Measurements from ENCODE around the gene MADD. TPM values are rescaled to one million over a fixed set of nuclear protein-coding genes. Genes with fewer than 3 reads are reported as not detected.
A peak's percentile ranks its signal among the peaks of the same experiment; 100 is the strongest.

The MADD gene
- total RNA-seq, 1 donor from 2014 or later, result 29.6 TPM

GRCh38 chr11:47376107-47376524 is 106.2 kb downstream of the MADD start:
- TF ChIP-seq, protein P1, sequence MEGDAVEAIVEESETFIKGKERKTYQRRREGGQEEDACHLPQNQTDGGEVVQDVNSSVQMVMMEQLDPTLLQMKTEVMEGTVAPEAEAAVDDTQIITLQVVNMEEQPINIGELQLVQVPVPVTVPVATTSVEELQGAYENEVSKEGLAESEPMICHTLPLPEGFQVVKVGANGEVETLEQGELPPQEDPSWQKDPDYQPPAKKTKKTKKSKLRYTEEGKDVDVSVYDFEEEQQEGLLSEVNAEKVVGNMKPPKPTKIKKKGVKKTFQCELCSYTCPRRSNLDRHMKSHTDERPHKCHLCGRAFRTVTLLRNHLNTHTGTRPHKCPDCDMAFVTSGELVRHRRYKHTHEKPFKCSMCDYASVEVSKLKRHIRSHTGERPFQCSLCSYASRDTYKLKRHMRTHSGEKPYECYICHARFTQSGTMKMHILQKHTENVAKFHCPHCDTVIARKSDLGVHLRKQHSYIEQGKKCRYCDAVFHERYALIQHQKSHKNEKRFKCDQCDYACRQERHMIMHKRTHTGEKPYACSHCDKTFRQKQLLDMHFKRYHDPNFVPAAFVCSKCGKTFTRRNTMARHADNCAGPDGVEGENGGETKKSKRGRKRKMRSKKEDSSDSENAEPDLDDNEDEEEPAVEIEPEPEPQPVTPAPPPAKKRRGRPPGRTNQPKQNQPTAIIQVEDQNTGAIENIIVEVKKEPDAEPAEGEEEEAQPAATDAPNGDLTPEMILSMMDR (IDR thresholded peaks at IDR 0.05), result no peak
- DNase-seq (ENCODE audit: low spot score), result no peak
- no peak overlapping the region for H3K27ac Mint-ChIP-seq (ENCODE audit: unreplicated experiment)

DNA sequence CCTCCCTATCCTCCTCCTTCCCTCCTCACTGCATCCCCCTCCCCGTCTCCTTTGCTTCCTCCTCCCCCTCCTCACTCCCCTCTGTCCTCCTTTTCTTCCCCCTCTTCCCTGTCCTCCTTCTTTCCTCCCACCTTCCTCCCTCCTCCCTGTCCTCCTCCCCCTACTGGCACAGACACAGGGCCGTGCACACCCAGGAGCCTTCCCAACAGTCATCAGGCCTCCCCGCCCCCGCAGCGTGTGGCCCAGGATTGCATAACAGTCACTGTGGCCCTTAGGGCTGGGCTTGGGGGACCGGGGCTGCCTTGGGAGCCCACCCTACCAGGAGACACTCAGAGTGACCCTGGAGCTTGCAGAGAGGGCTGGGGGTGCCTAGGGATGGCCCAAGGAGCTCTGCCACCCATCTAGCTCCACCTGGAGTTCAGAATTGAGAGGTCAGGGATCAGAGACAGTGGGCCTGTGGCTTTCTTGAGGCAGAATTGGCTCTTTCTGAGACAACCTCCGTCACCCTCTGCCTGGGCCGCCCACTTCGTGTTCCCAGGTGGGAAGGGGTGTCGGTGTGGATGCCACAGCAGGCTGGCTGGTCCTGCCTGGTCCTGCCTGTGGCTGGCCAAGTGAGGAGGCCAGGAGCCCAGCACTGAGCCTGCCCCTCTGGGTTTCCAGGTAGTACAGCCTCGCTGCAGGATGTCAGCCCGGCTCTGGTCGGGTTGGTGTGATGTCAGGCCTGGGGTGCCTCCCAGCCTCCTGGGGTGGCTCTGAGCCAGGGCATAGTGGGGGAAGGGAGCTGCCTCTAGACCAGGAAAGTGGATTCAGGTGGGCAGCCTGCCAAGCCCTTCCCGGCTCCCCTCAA is 106.8 kb downstream of the MADD start:
- Mint-ChIP-seq H3K4me1 (ENCODE audit: low read depth) (no peaks in the 10 kb centered on the region), H3K27me3 (ENCODE audit: low read depth) (no peaks in the 10 kb centered on the region), H3K36me3 (ENCODE audit: low read depth) (no peaks in the 10 kb centered on the region), H3K27ac (ENCODE audit: unreplicated experiment) (no peak overlapping the region), H3K4me3 (ENCODE audit: unreplicated experiment) (no peak overlapping the region), H3K9me3 (ENCODE audit: low read depth) (no peaks in the 10 kb centered on the region)
- no peak for DNase-seq (ENCODE audit: low spot score)
- TF ChIP-seq, protein P1 (IDR thresholded peaks at IDR 0.05), result no peak

More at GRCh38 chr11:47376107-47376524, 106.2 kb downstream of the MADD start:
- no peaks in the 10 kb centered on the region for H3K4me1 Mint-ChIP-seq (ENCODE audit: low read depth)
- no peaks in the 10 kb centered on the region for H3K9me3 Mint-ChIP-seq (ENCODE audit: low read depth)
- H3K27me3 Mint-ChIP-seq (ENCODE audit: low read depth), result no peaks in the 10 kb centered on the region
- no peak overlapping the region for H3K4me3 Mint-ChIP-seq (ENCODE audit: unreplicated experiment)
- no peaks in the 10 kb centered on the region for H3K36me3 Mint-ChIP-seq (ENCODE audit: low read depth)

- DNase-seq (ENCODE audit: low spot score), result no peak
- TF ChIP-seq, protein P1 (IDR thresholded peaks at IDR 0.05), result no peak
- Mint-ChIP-seq H3K36me3 (ENCODE audit: low read depth) (no peaks in the 10 kb centered on the region), H3K27ac (ENCODE audit: unreplicated experiment) (no peak overlapping the region), H3K4me3 (ENCODE audit: unreplicated experiment) (no peak overlapping the region), H3K4me1 (ENCODE audit: low read depth) (no peaks in the 10 kb centered on the region), H3K9me3 (ENCODE audit: low read depth) (no peaks in the 10 kb centered on the region), H3K27me3 (ENCODE audit: low read depth) (no peaks in the 10 kb centered on the region)
These were observed 107.7 kb downstream of the MADD start for GRCh38 chr11:47377571-47378009.

GRCh38 chr11:47378010-47378835 is 108.3 kb downstream of the MADD start, which contains the start of gene SPI1:
Gene SPI1, minus strand, starts transcription at chr11:47378547. Its CDS starts 194 bp downstream, at chr11:47378353.
- H3K27me3 Mint-ChIP-seq (ENCODE audit: low read depth), result peaks cover 2% of the 10 kb centered on the region
- H3K36me3 Mint-ChIP-seq (ENCODE audit: low read depth), result no peaks in the 10 kb centered on the region
- H3K4me1 Mint-ChIP-seq (ENCODE audit: low read depth), result no peaks in the 10 kb centered on the region
- peak; percentile 87 for DNase-seq (ENCODE audit: low spot score)
- H3K27ac Mint-ChIP-seq (ENCODE audit: unreplicated experiment), result no peak within 1 kb of the TSS
- H3K9me3 Mint-ChIP-seq (ENCODE audit: low read depth), result no peaks in the 10 kb centered on the region
- no peak within 1 kb of the TSS for H3K4me3 Mint-ChIP-seq (ENCODE audit: unreplicated experiment)
- TF ChIP-seq, protein P1 (IDR thresholded peaks at IDR 0.05), result no peak

DNA sequence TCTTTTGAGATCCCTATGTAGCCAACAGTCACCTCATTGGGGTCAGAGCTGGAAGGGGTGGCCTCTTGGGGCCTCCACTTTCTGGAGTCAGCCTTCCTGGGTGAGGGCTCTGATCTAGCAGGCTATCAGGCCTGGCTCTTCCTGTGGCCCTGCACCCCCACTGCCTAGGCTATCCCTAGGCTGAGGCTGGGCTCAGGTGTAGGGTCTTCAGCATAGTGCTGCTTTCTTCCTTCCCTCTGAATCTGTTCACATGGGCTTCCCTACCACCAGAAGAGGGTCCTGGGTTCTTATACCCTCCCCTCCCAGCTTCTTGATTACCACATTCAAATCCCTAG is 108.9 kb downstream of the MADD start:
- no peak for DNase-seq (ENCODE audit: low spot score)
- no peak overlapping the region for H3K27ac Mint-ChIP-seq (ENCODE audit: unreplicated experiment)
- no peaks in the 10 kb centered on the region for H3K9me3 Mint-ChIP-seq (ENCODE audit: low read depth)
- H3K4me1 Mint-ChIP-seq (ENCODE audit: low read depth), result no peaks in the 10 kb centered on the region
- no peaks in the 10 kb centered on the region for H3K36me3 Mint-ChIP-seq (ENCODE audit: low read depth)
- H3K4me3 Mint-ChIP-seq (ENCODE audit: unreplicated experiment), result no peak overlapping the region
- TF ChIP-seq, protein P1 (IDR thresholded peaks at IDR 0.05), result no peak
- peaks cover 2% of the 10 kb centered on the region for H3K27me3 Mint-ChIP-seq (ENCODE audit: low read depth)

All from chondrocyte (in vitro differentiated cells).